ENCODE results near the gene SDHAF1.
"Not testable (repeated sequence)": the region's sequence is repeated elsewhere in the genome, so short reads cannot be mapped to it uniquely, and the experiment has no call there.

SDHAF1 gene

DNA sequence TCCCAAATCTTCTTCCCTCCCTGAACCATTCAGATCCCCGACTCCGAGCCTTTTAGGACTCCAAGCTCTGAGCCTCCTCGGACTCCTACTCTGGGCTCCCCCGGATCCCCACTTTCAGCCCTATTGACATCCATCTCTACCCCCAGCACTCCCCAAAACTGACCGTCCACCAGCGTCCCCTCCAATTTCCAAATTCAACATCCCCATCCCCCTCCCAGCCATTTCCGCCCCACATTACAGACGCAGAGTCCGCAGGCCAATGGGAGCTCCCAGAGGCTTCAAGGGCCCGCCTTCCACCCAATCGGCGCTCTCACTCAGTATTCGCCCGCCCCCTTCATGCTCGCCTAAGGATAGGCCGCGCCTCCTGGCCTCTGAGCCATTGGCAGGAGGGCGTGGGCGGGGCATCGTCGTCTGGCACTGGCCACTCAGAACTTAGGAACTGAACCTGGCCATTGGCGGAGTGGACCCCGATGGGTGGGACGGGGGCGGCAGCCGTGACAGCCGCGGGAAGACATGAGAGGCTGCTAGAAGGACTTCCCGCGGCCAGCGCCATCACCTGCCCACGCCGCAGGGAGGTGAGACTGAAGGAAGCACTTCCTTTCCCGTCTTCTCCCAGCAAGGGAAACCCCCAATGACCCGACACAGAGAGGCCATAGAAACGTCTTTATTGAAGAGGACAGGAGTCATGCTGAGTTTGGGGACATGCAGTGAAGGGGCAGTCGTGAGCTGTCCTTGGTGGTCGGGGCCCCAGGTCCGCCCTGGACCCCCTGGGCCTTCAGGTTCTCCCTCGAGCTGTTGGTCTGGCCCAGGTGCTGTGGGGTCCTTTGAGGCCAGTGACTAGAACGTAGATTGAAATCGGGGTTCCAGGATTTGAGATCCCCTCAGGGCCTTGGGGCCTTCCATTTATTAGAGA is 19.3 kb downstream of the SDHAF1 start, which contains the start of gene ALKBH6:
ALKBH6 (minus strand) TSS at position 202 of the 913 bp plus-strand sequence. CDS start 816 bp downstream, outside the sequence.
- peak; percentile 99 for DNase-seq (ENCODE audit: low spot score)

DNA sequence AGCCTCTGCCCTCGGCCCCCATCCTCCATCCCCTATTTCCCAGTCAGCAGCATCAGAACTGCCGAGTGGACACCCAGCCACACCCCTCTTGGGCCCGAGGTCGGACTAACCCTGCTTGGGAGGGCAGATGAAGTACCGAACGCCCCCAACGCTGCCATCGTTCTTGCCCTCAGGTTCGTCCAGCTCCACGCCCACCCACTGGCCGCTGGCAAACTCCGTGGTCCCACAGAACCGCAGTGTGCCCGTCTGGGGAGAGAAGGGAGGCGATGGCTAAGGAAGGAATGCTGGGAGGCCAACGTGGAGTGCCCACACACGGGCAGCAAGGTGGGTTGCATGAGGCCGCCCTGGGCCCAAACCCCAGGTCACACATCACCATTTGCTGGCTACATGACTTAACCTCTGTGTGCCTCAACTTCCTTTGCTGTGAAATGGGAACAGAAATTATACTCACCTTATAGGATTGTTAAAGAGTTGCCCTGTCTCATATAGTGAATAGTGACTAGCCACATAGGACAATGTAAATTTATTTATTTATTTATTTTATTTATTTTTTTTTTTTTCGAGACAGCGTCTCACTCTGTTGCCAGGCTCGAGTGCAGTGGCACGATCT is 24.2 kb downstream of the SDHAF1 start:
- DNase-seq (ENCODE audit: low spot score): no peak

DNA sequence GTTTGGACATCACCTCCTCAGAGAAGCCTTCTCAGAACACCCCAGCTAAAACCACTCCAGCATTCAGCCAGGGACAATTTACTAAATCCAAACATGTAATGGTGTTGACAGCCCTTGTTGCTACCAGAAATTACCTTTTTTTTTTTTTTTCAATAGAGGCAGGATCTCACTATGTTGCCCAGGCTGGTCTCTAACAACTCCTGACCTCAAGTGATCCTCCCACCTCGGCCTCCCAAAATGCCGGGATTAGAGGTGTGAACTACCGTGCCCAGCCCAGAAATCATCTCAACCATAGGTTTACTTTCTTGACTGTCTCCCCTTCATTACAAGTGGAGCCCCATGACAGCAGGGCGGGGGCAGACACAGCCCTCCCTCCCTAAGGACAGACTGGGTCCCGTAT is 28.4 kb downstream of the SDHAF1 start:
- no peak for DNase-seq (ENCODE audit: low spot score)

DNA sequence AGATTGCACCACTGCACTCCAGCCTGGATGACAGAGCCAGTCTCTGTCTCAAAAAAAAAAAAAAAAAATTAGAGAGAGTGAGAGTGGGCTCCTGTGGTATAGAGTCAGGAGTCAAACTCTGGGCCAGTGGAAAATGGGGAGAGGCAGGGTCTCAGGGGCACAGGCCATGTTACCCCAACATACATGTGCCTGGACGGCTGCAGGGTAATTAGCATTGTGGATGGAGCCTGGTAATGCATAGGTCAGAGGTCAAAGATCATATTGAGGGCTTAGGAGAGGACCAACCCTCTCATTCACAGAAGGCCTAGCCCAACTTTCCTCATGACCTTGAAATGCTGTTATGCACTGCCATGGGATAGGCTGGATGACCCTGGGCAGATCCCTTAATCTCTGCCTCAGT is 30.6 kb downstream of the SDHAF1 start:
- no peak for DNase-seq (ENCODE audit: low spot score)

DNA sequence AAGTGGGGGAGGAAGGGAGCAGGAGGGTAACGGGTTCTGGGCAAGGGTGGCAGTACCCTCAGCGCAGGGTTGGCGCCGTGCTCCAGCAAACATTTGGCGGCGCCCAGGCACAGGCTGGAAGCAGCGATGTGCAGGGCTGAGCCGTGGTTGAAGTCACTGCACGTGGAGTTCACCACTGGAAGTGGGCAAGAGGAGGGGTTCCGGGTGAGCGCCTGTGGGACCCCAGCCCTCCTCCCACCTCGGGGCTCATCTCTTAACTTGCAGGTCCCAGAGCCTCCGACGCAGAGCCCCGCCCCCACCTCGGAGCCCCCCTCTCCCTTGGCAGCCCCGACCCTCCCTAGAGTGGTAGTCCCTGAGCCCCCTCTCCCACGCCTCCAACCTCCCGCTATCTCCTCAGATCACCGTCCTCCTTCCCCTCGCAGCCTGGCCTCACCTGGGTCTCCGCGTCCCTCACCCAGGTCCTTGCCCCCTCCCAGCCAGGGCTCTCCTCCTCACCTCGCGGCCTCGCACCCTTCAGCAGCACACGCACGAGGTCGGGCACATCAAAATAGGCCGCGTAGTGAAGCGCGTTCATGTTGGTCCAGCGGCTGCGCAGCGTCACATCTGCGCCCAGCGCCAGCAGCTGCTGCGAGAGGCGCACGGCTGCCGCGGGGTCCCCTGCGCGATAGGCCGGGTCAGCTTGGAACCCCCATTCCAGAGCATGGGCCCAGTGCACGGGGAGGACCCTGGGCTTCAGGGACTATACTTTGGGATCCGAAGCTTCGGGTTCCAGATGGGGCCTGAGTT is 31.3 kb downstream of the SDHAF1 start:
- no peak for DNase-seq (ENCODE audit: low spot score)

DNA sequence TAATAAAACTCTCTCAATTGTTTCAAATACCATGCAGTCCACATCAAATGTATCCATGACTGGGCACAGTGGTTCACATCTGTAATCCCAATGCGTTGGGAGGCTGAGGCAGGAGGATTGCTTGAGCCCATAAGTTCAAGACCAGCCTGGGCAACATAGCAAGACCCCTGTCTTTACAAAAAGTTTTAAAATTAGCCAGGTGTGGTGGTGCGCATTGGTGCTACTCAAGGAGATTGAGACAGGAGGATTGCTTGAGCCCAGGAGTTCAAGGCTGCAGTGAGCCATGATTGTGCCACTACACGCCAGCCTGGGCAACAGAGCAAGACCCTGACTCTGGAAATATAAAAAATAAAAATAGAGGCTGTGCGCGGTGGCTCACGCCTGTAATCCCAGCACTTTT is 32.7 kb downstream of the SDHAF1 start:
- DNase-seq (ENCODE audit: low spot score): no peak

DNA sequence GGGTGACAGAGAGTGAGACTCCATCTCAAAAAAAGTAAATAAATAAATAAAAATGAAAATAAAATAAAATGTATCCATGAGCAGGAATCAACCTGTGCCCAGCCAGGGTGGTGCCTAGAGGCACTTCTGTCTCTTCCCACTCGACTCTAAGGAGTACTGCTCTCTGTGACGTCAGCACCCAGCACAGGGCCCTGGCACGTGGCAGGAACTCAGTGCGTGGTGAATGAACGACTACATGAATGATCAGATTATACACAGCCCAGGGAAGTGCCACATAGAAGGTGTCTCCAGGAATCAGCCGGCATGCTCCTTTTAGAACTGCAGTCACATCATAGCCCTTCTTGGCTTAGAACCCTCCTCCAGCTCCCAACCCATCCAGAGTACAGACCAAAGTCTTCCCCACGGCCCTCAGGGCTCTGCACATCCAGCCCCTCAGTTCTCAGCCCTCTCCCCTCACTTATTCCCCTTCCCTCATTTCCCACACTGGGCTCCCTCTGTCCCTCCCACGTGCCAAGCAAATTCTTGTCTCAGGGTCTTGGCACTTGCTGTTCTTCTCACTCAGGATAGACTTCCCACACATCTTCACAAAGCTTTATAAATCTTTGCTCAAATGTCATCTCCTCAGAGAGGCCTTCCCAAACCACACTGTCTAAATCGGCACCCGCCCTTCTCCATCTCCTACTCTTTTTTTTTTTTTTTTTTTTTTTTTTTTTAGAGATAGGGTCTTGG is 33.5 kb downstream of the SDHAF1 start:
- no peak for DNase-seq (ENCODE audit: low spot score)

DNA sequence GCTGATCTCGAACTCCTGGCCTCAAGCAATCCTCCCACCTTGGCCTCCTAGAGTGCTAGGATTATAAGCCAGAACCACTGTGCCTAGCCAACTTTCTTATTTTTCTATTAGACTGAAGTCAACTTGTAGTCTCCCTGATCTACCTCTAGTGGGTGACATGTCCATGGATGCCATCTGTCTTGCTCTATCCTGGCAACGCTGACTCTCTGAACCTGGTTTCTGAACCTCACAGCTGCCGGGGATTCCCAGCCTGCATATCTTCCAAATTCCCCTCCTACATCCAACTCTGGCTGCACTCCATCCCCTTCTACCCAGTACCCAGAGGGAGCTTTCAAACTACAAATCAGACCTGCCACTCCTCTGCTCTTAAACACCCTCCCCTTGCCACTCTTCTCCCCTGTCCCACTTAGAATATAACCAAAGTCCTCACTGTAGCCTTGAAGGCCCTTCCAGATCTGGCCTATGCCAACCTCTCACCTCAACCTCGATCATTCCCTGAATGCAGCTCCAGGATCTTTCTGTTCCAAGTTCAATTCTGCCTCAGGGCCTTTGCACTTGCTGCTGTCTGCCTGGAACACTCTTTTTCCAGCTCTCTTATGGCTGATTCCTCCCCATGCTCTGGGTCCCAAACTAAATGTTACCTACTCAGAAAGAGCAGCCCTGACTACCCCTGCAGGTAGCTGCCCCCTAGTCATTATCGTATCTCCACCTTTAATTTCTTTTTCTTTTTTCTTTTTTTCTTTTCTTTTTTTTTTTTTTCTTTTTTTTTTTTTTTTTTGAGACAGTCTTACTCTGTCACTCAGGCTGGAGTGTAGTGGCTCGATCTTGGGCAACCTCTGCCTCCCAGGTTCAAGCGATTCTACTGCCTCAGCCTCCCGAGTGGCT is 35.5 kb downstream of the SDHAF1 start:
- DNase-seq (ENCODE audit: low spot score): no peak

DNA sequence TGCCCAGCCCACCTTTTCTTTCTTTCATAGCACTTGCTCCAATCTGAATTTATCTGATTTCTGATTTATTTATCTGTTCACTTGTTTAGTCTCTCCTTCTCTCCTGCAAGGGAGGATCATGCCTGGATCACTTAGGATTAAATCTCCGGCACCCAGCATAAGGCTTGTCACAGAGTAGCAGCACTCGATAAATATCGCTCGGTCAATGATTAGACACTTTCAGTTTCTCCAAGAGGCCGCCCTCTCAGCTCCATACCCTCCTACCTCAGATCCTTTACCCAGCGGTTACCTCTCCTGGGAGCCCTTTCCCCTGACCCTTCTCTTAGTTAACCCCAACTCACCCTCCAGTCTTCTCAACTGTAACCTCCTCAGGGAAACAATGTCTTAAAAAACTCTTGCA is 36.3 kb downstream of the SDHAF1 start:
- no peak for DNase-seq (ENCODE audit: low spot score)

DNA sequence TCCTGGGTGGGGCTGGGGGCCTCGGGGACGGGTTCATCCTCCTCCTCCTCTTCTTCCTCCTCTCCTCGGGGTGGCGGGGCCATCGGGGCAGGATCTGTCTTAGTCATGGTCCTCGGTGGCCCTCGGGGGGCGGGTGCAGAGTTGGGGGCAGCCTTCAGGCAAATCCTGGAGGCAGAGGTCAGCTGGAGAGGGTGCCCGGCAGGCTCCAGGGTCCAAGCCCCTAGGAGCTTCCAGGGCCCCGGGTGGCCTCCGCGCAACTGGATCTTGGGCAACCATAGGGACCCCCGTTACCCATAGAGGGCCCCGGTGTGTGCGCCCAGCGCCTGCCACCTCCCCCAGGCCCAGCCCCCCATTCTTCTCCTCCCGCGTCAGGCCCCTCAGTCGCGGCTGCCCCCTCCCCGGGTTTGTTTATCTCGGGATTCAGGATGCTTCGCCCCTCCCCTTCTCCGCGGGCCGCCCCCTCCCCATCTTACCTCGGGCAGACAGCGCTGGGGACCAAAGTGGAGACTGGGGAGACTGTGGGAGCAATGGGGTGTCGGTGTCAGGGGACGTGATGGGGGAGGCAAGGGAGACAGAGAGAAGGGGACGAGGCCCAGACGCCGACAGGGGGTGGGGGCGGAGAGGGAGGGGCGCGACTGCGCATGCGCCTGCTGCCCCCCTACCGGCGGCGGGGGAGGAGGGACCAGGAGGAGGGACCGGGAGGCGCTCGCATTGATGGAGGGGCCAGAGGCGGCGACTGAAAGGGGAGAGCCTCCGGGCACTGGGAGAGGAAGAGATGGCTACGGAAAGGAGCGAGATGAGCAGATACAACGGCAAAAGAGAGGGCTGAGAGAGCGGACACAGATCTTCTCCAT is 37.5 kb downstream of the SDHAF1 start, which contains the start of gene CLIP3:
CLIP3 (minus strand) TSS at position 623 of the 854 bp plus-strand sequence; CDS start at position 107, 516 bp downstream.
- peak; percentile 27 for DNase-seq (ENCODE audit: low spot score)

DNA sequence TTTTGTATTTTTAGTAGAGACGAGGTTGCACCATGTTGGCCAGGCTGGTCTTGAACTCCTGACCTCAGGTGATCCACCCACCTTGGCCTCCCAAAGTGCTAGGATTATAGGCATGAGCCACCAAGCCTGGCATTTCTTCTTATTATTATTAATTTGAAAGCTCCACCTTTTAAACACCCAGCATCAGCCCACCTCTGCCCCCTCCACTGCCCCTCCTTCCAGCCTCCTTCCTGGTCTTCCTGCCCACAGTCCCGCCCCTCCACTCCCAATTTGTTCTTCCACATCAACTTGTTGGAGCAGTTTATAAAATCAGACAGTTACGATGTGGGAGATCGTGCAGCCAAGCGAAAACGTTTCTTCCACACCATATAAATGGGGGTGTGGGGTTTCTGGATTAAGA is 45.5 kb downstream of the SDHAF1 start:
- DNase-seq (ENCODE audit: low spot score): no peak

DNA sequence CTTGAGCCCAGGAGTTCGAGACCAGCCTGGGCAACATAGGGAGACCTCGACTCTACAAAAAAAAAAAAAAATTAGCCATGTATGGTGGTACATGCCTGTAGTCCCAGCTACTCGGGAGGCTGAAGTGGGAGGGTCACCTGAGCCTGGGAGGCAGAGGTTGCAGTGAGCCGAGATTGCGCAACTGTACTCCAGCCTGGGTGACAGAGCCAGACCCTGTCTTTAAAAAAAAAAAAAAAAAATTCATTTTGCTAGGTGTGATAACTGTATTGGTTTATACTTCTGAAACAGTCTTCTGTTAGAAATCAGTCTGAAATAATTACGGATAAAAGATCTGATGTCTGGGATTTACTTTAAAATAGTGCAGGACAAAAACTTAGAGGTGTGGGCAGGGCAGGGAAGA is 46.1 kb downstream of the SDHAF1 start:
- DNase-seq (ENCODE audit: low spot score): not testable (repeated sequence)

DNA sequence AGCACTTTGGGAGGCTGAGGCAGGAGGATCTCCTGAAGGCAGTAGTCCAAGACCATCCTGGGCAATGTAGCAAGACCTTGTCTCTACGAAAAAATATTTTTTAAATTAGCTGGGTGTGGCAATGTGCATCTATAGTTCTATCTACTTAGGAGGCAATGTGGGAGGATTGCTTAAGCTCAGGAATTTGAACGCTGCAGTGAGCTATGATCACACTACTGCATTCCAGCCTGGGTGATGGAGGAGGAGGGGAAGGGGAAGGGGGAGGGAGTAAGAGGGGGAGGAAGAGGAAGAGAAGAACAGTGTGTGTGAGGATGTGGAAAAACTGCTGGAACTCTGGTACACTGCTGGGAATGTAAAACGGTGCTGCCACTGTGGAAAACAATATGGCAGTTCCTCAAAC is 46.8 kb downstream of the SDHAF1 start:
- no peak for DNase-seq (ENCODE audit: low spot score)

DNA sequence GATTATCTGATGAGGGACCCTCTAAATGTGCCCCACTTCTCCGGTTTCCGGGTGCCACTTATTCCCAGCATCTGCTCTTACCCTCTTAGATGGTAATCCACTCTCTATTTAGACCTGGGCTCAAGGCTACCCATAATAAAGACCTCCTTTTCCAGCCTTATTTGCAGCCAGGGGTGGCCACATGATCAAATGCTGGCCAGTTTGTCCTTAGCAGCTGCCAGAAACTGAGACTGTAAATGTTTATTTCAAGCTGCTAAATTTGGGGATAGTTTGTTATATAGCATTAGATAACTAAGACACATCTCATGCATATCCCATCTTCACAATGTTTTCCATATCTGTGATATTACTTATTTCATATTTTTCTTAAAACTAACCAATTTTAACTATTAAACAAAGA is 49.0 kb downstream of the SDHAF1 start:
- no peak for DNase-seq (ENCODE audit: low spot score)

Measured in CD4-positive, alpha-beta T cell treated with Interleukin-15 for 4 hours (primary cell).